HEK293 (cell line): Measurements from ENCODE around the gene SMARCA1.
A peak's percentile ranks its signal among the peaks of the same experiment; 100 is the strongest.

Source experiments
- GLIS1 ChIP-seq: fragments of 450-650 bp; formaldehyde crosslinking; IDR thresholded peaks from 2 replicates; pipeline ENCODE4 v1.5.1; 2016; ENCODE audit warnings: missing biosample characterization, missing genetic modification characterization
- KLF1 ChIP-seq: fragments of 450-650 bp; formaldehyde crosslinking; IDR thresholded peaks from 2 replicates; pipeline ENCODE4 v1.5.1; 2016; ENCODE audit warnings: missing biosample characterization, missing genetic modification characterization
- KLF9 ChIP-seq: fragments of 450-650 bp; formaldehyde crosslinking; IDR thresholded peaks from 2 replicates; pipeline ENCODE4 v1.5.1; 2016; ENCODE audit warnings: missing biosample characterization, missing genetic modification characterization, low read depth
- PRDM1 ChIP-seq: fragments of 450-650 bp; formaldehyde crosslinking; IDR thresholded peaks from 2 replicates; pipeline ENCODE4; 2016; ENCODE audit warnings: missing biosample characterization, missing genetic modification characterization
- SCRT1 ChIP-seq: fragments of 450-650 bp; formaldehyde crosslinking; IDR thresholded peaks from 2 replicates; pipeline ENCODE4 v1.5.1; 2016; ENCODE audit warnings: missing biosample characterization, missing genetic modification characterization, borderline replicate concordance
- SP3 ChIP-seq: fragments of 450-650 bp; formaldehyde crosslinking; IDR thresholded peaks from 2 replicates; pipeline ENCODE4 v1.5.1; 2016; ENCODE audit warnings: missing biosample characterization, missing genetic modification characterization
- YY1 ChIP-seq: fragments of 450-650 bp; formaldehyde crosslinking; IDR thresholded peaks from 2 replicates; pipeline ENCODE4 v1.5.1; 2018; ENCODE audit warnings: missing biosample characterization, missing genetic modification characterization
- YY2 ChIP-seq: fragments of 450-650 bp; formaldehyde crosslinking; IDR thresholded peaks from 2 replicates; pipeline ENCODE4 v1.5.1; 2016; ENCODE audit warnings: missing biosample characterization, missing genetic modification characterization
- ZBTB48 ChIP-seq: fragments of 450-650 bp; formaldehyde crosslinking; IDR thresholded peaks from 2 replicates; pipeline ENCODE4 v1.5.1; 2016; ENCODE audit warnings: missing biosample characterization, missing genetic modification characterization
- ZEB2 ChIP-seq: fragments of 450-650 bp; formaldehyde crosslinking; IDR thresholded peaks from 2 replicates; pipeline ENCODE4 v1.5.1; 2016; ENCODE audit warnings: missing biosample characterization, missing genetic modification characterization
- ZFP37 ChIP-seq: fragments of 450-650 bp; formaldehyde crosslinking; IDR thresholded peaks from 2 replicates; pipeline ENCODE4 v1.5.1; 2016; ENCODE audit warnings: missing biosample characterization, missing genetic modification characterization
- ZNF138 ChIP-seq: fragments of 450-650 bp; formaldehyde crosslinking; IDR thresholded peaks from 2 replicates; pipeline ENCODE4 v1.5.1; 2016; ENCODE audit warnings: missing biosample characterization, missing genetic modification characterization, borderline replicate concordance
- ZNF174 ChIP-seq: fragments of 450-650 bp; formaldehyde crosslinking; IDR thresholded peaks from 2 replicates; pipeline ENCODE4 v1.5.0; 2017; ENCODE audit warnings: missing biosample characterization, mild to moderate bottlenecking, missing genetic modification characterization
- ZNF2 ChIP-seq: fragments of 450-650 bp; formaldehyde crosslinking; IDR thresholded peaks from 2 replicates; pipeline ENCODE4 v1.5.1; 2016; ENCODE audit warnings: missing biosample characterization, missing genetic modification characterization
- ZNF221 ChIP-seq: fragments of 450-650 bp; formaldehyde crosslinking; IDR thresholded peaks from 2 replicates; pipeline ENCODE4 v1.5.1; 2017; ENCODE audit warnings: missing biosample characterization, missing genetic modification characterization, borderline replicate concordance
- ZNF24 ChIP-seq: fragments of 450-650 bp; formaldehyde crosslinking; IDR thresholded peaks from 2 replicates; pipeline ENCODE4 v1.5.1; 2016; ENCODE audit warnings: missing biosample characterization, missing genetic modification characterization
- ZNF341 ChIP-seq: fragments of 450-650 bp; formaldehyde crosslinking; IDR thresholded peaks from 2 replicates; pipeline ENCODE4; 2016; ENCODE audit warnings: low read depth, missing biosample characterization, missing genetic modification characterization
- ZNF366 ChIP-seq: fragments of 450-650 bp; formaldehyde crosslinking; conservative IDR thresholded peaks from 2 replicates; pipeline ENCODE4 v1.5.1; 2016; ENCODE audit warnings: missing biosample characterization, missing genetic modification characterization
- ZNF473 ChIP-seq: fragments of 450-650 bp; formaldehyde crosslinking; IDR thresholded peaks from 2 replicates; pipeline ENCODE4 v1.5.1; 2017; ENCODE audit warnings: missing biosample characterization, missing genetic modification characterization
- ZNF501 ChIP-seq: fragments of 450-650 bp; formaldehyde crosslinking; IDR thresholded peaks from 2 replicates; pipeline ENCODE4 v1.5.1; 2016; ENCODE audit warnings: missing biosample characterization, missing genetic modification characterization
- ZNF510 ChIP-seq: fragments of 450-650 bp; formaldehyde crosslinking; IDR thresholded peaks from 2 replicates; pipeline ENCODE4 v1.5.1; 2018; ENCODE audit warnings: mild to moderate bottlenecking, missing genetic modification characterization, missing biosample characterization; ENCODE audit not compliant: insufficient replicate concordance
- ZNF521 ChIP-seq: fragments of 450-650 bp; formaldehyde crosslinking; IDR thresholded peaks from 2 replicates; pipeline ENCODE4 v1.5.1; 2017; ENCODE audit warnings: missing biosample characterization, mild to moderate bottlenecking, missing genetic modification characterization
- ZNF624 ChIP-seq: fragments of 450-650 bp; formaldehyde crosslinking; IDR thresholded peaks from 2 replicates; pipeline ENCODE4 v1.5.1; 2017; ENCODE audit warnings: missing biosample characterization, missing genetic modification characterization
- ZNF629 ChIP-seq: fragments of 450-650 bp; formaldehyde crosslinking; IDR thresholded peaks from 2 replicates; pipeline ENCODE4 v1.5.1; 2017; ENCODE audit warnings: missing biosample characterization, missing genetic modification characterization
- ZNF677 ChIP-seq: fragments of 450-650 bp; IDR thresholded peaks from 2 replicates; pipeline ENCODE4 v1.5.0; 2018; ENCODE audit warnings: missing biosample characterization, mild to moderate bottlenecking, missing genetic modification characterization, moderate library complexity
- ZNF747 ChIP-seq: fragments of 450-650 bp; formaldehyde crosslinking; IDR thresholded peaks from 2 replicates; pipeline ENCODE4 v1.5.1; 2016; ENCODE audit warnings: missing biosample characterization, missing genetic modification characterization
- ZNF791 ChIP-seq: fragments of 450-650 bp; formaldehyde crosslinking; IDR thresholded peaks from 2 replicates; pipeline ENCODE4 v1.5.1; 2016; ENCODE audit warnings: missing biosample characterization, missing genetic modification characterization
- TF ChIP-seq, protein P1 (sequence below): fragments of 450-650 bp; formaldehyde crosslinking; IDR thresholded peaks from 2 replicates; pipeline ENCODE4 v1.5.1; 2016; ENCODE audit warnings: missing biosample characterization, missing genetic modification characterization
- TF ChIP-seq, protein P2 (sequence below): fragments of 450-650 bp; formaldehyde crosslinking; IDR thresholded peaks from 2 replicates; pipeline ENCODE4 v1.5.1; 2016; ENCODE audit warnings: missing biosample characterization, missing genetic modification characterization
- TF ChIP-seq, protein P3 (sequence below): fragments of 450-650 bp; formaldehyde crosslinking; IDR thresholded peaks from 2 replicates; pipeline ENCODE4 v1.5.1; 2017; ENCODE audit warnings: missing biosample characterization, missing genetic modification characterization
- TF ChIP-seq, protein P4 (sequence below): fragments of 450-650 bp; formaldehyde crosslinking; IDR thresholded peaks from 2 replicates; pipeline ENCODE4 v1.5.1; 2017; ENCODE audit warnings: missing biosample characterization, missing genetic modification characterization
- TF ChIP-seq, protein P5 (sequence below): fragments of 450-650 bp; formaldehyde crosslinking; IDR thresholded peaks from 2 replicates; pipeline ENCODE4; 2016; ENCODE audit warnings: missing biosample characterization, missing genetic modification characterization

SMARCA1 gene

DNA sequence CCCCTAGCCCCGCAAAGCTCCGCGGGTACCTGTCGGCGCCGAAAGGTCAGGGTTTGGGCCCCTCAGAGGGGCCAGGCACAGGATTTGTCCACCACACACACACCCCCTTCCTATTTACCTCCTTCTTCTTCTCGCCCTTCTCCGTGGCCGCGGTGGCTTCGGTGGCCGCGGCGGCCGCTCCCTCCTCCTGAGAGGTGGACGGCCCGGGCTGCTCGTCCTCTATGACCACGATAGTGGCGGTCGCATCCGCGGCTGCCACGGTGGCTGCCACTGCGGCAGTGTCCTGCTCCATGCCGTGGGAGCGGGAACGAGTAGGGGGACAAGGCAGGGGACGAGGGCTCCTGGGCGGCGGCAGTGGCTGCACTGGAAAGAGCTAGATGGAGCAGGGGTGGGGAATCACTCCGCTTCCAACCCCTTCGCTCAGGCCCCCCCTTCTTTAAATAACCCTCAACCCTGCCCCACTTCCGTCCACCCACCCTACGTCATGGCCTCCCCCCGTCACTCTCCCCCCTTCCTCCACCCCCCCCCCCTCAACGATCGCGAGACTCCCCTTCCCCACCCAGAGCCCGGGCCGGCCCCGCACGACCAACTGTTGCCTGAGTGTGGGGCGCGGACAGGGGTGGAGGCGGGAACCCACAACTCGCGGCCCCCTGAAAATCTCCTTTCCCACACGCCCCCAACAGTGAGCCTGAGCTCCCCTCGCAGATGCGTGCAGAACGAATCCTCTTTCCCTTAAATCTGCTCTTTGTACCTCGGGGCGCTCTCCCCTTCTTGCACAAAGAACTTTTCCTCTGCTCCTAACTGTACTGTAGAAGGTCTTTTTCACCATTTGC is at the start of gene SMARCA1 (continued):
- TF ChIP-seq, protein P1, sequence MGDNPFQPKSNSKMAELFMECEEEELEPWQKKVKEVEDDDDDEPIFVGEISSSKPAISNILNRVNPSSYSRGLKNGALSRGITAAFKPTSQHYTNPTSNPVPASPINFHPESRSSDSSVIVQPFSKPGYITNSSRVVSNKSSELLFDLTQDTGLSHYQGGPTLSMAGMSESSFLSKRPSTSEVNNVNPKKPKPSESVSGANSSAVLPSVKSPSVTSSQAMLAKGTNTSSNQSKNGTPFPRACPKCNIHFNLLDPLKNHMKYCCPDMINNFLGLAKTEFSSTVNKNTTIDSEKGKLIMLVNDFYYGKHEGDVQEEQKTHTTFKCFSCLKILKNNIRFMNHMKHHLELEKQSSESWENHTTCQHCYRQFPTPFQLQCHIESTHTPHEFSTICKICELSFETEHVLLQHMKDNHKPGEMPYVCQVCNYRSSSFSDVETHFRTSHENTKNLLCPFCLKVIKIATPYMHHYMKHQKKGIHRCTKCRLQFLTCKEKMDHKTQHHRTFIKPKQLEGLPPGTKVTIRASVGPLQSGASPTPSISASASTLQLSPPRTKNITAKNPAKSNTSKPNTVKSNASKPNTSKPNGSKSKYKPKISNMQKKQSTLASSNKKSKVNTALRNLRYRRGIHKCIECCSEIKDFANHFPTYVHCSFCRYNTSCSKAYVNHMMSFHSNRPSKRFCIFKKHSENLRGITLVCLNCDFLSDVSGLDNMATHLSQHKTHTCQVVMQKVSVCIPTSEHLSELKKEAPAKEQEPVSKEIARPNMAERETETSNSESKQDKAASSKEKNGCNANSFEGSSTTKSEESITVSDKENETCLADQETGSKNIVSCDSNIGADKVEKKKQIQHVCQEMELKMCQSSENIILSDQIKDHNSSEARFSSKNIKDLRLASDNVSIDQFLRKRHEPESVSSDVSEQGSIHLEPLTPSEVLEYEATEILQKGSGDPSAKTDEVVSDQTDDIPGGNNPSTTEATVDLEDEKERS (tag by site-specific recombination), result no peak
- peak; percentile 14; the same call in 1 of the 2 replicates for TF ChIP-seq SCRT1 (tag by site-specific recombination)
- no peak for TF ChIP-seq ZNF221 (tag by site-specific recombination)
- no peak for TF ChIP-seq ZNF174 (tag by site-specific recombination)
- no peak for TF ChIP-seq ZNF138
- peak; percentile 66 for TF ChIP-seq ZEB2 (tag by site-specific recombination)
- TF ChIP-seq ZBTB48 (tag by site-specific recombination), result peak; percentile 58; the same call in 1 of the 2 replicates
- TF ChIP-seq ZNF501 (tag by site-specific recombination), result 0 out of 2 replicates have a peak, but pooled peaks have one; percentile 19
- no peak for TF ChIP-seq ZNF24 (tag by site-specific recombination)
- TF ChIP-seq GLIS1 (tag by site-specific recombination), result no peak
- no peak for TF ChIP-seq ZNF366 (tag by site-specific recombination)
- no peak for TF ChIP-seq ZFP37 (tag by site-specific recombination)
- TF ChIP-seq, protein P2, sequence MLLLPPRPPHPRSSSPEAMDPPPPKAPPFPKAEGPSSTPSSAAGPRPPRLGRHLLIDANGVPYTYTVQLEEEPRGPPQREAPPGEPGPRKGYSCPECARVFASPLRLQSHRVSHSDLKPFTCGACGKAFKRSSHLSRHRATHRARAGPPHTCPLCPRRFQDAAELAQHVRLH (tag by site-specific recombination), result peak; percentile 52; the same call in 1 of the 2 replicates
- TF ChIP-seq KLF1 (tag by site-specific recombination), result peak; percentile 35
- TF ChIP-seq ZNF677 (tag by site-specific recombination), result no peak
- TF ChIP-seq ZNF2 (tag by site-specific recombination), result peak; percentile 25; the same call in 1 of the 2 replicates
- no peak for TF ChIP-seq ZNF510
- TF ChIP-seq YY1 (tag by site-specific recombination), result no peak
- TF ChIP-seq YY2 (tag by site-specific recombination), result no peak
- no peak for TF ChIP-seq ZNF521 (tag by site-specific recombination)
- TF ChIP-seq SP3, result 0 out of 2 replicates have a peak, but pooled peaks have one; percentile 16
- TF ChIP-seq, protein P3, sequence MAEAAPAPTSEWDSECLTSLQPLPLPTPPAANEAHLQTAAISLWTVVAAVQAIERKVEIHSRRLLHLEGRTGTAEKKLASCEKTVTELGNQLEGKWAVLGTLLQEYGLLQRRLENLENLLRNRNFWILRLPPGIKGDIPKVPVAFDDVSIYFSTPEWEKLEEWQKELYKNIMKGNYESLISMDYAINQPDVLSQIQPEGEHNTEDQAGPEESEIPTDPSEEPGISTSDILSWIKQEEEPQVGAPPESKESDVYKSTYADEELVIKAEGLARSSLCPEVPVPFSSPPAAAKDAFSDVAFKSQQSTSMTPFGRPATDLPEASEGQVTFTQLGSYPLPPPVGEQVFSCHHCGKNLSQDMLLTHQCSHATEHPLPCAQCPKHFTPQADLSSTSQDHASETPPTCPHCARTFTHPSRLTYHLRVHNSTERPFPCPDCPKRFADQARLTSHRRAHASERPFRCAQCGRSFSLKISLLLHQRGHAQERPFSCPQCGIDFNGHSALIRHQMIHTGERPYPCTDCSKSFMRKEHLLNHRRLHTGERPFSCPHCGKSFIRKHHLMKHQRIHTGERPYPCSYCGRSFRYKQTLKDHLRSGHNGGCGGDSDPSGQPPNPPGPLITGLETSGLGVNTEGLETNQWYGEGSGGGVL, result peak; percentile 61; the same call in 1 of the 2 replicates
- TF ChIP-seq, protein P4, sequence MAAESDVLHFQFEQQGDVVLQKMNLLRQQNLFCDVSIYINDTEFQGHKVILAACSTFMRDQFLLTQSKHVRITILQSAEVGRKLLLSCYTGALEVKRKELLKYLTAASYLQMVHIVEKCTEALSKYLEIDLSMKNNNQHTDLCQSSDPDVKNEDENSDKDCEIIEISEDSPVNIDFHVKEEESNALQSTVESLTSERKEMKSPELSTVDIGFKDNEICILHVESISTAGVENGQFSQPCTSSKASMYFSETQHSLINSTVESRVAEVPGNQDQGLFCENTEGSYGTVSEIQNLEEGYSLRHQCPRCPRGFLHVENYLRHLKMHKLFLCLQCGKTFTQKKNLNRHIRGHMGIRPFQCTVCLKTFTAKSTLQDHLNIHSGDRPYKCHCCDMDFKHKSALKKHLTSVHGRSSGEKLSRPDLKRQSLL (tag by site-specific recombination), result no peak
- TF ChIP-seq ZNF624 (tag by site-specific recombination), result no peak
- no peak for TF ChIP-seq ZNF747 (tag by site-specific recombination)
- peak; percentile 80 for TF ChIP-seq KLF9 (tag by site-specific recombination)
- TF ChIP-seq PRDM1 (tag by site-specific recombination), result 0 out of 2 replicates have a peak, but pooled peaks have one; percentile 6
- TF ChIP-seq, protein P5, sequence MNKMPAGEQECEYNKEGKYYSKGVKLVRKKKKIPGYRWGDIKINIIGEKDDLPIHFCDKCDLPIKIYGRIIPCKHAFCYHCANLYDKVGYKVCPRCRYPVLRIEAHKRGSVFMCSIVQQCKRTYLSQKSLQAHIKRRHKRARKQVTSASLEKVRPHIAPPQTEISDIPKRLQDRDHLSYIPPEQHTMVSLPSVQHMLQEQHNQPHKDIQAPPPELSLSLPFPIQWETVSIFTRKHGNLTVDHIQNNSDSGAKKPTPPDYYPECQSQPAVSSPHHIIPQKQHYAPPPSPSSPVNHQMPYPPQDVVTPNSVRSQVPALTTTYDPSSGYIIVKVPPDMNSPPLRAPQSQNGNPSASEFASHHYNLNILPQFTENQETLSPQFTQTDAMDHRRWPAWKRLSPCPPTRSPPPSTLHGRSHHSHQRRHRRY (tag by site-specific recombination), result no peak
- TF ChIP-seq ZNF791 (tag by site-specific recombination), result no peak
- peak; percentile 67 for TF ChIP-seq ZNF629 (tag by site-specific recombination)
- TF ChIP-seq ZNF473 (tag by site-specific recombination), result no peak
- TF ChIP-seq ZNF341, result peak; percentile 54
